ENCODE measurements around the gene AMY1B.
"Not testable (repeated sequence)": the region's sequence is repeated elsewhere in the genome, so short reads cannot be mapped to it uniquely, and the experiment has no call there.

DNA sequence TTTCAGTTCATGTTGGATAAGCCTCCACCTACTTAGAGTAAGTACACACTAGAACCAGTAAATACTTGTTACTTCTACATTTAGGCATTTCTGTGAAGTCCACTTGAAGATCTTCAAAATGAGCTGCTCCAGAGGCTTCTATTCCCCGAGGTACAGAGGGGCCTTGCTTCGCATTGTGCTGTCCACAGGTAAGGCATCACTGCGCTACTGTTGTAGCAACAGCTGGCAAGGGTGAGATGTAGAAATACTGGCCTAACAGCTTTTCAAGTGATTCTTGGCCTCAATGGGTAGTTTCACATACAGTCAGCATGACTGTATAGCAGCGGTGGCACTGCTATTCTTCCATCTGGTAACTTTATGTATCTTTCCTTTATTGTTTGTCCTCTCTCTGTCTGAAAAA, 49.0 kb upstream of the AMY1B start:
- TF ChIP-seq, protein P1, sequence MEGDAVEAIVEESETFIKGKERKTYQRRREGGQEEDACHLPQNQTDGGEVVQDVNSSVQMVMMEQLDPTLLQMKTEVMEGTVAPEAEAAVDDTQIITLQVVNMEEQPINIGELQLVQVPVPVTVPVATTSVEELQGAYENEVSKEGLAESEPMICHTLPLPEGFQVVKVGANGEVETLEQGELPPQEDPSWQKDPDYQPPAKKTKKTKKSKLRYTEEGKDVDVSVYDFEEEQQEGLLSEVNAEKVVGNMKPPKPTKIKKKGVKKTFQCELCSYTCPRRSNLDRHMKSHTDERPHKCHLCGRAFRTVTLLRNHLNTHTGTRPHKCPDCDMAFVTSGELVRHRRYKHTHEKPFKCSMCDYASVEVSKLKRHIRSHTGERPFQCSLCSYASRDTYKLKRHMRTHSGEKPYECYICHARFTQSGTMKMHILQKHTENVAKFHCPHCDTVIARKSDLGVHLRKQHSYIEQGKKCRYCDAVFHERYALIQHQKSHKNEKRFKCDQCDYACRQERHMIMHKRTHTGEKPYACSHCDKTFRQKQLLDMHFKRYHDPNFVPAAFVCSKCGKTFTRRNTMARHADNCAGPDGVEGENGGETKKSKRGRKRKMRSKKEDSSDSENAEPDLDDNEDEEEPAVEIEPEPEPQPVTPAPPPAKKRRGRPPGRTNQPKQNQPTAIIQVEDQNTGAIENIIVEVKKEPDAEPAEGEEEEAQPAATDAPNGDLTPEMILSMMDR (IDR thresholded peaks at IDR 0.05): not testable (repeated sequence)
- TF ChIP-seq POLR2A (IDR thresholded peaks at IDR 0.05): not testable (repeated sequence)
